Ureter (tissue), 1 donor: ENCODE results near the gene RICTOR. TPM values are rescaled to one million over a fixed set of nuclear protein-coding genes. Genes with fewer than 3 reads are reported as not detected.
"Not testable (repeated sequence)": the region's sequence is repeated elsewhere in the genome, so short reads cannot be mapped to it uniquely, and the experiment has no call there.

Source experiments
- DNase-seq: peaks from one replicate; pipeline ENCODE4 v3.0.0-alpha.2; 2020; ENCODE audit warnings: low spot score
- total RNA-seq: library from RNA; stranded (reverse); gene quantifications from one replicate; pipeline ENCODE4 v1.2.4, GENCODE V29; 2023
- donor health status: DM: yes; HTN: yes; CAD: no.

RICTOR gene
- total RNA-seq, 1 donor from 2014 or later, result 54.0 TPM

GRCh38 chr5:39058178-39058921 is 15.8 kb downstream of the RICTOR start:
- no peak for DNase-seq

- no peak for DNase-seq
These were observed 16.5 kb downstream of the RICTOR start for GRCh38 chr5:39057734-39058133.

GRCh38 chr5:39055768-39056398 is 18.3 kb downstream of the RICTOR start:
- DNase-seq, result no peak

- no peak for DNase-seq
These were observed 19.0 kb downstream of the RICTOR start for GRCh38 chr5:39055027-39055767.

GRCh38 chr5:39053189-39053588 is 21.0 kb downstream of the RICTOR start:
- DNase-seq, result no peak

GRCh38 chr5:39052141-39052540 is 22.1 kb downstream of the RICTOR start:
- no peak for DNase-seq

- DNase-seq, result no peak
These were observed 24.9 kb downstream of the RICTOR start for GRCh38 chr5:39049315-39049714.

GRCh38 chr5:39040875-39041274 is 33.3 kb downstream of the RICTOR start:
- DNase-seq, result no peak

- not testable (repeated sequence) for DNase-seq
These were observed 39.7 kb downstream of the RICTOR start for GRCh38 chr5:39034493-39034892.

GRCh38 chr5:39031041-39031440 is 43.2 kb downstream of the RICTOR start:
- DNase-seq, result no peak

GRCh38 chr5:39025456-39025855 is 48.7 kb downstream of the RICTOR start:
- no peak for DNase-seq

- DNase-seq, result no peak
These were observed 49.3 kb downstream of the RICTOR start for GRCh38 chr5:39024884-39025283.

GRCh38 chr5:39024005-39024404 is 50.2 kb downstream of the RICTOR start:
- DNase-seq, result no peak

GRCh38 chr5:39023121-39023520 is 51.1 kb downstream of the RICTOR start:
- DNase-seq, result no peak

GRCh38 chr5:39022151-39022550 is 52.0 kb downstream of the RICTOR start:
- DNase-seq, result no peak

GRCh38 chr5:39021413-39021812 is 52.8 kb downstream of the RICTOR start:
- no peak for DNase-seq

- no peak for DNase-seq
These were observed 53.7 kb downstream of the RICTOR start for GRCh38 chr5:39020458-39020857.

GRCh38 chr5:39019254-39019653 is 54.9 kb downstream of the RICTOR start:
- DNase-seq, result no peak

- no peak for DNase-seq
These were observed 56.7 kb downstream of the RICTOR start for GRCh38 chr5:39017504-39017903.

- DNase-seq, result no peak
These were observed 57.5 kb downstream of the RICTOR start for GRCh38 chr5:39016587-39017275.

GRCh38 chr5:39015743-39016586 is 58.2 kb downstream of the RICTOR start:
- DNase-seq, result no peak
